GM12873 (cell line): Measurements from ENCODE around the gene RAG1.

ENCODE experiments used
- CTCF ChIP-seq: IDR thresholded peaks from 2 replicates; pipeline ENCODE4 v1.5.1; 2012; ENCODE audit warnings: low read depth, mild to moderate bottlenecking, moderate library complexity, low read length, control low read depth; ENCODE audit not compliant: insufficient read depth; ENCODE audit errors: missing control alignments

RAG1 gene

GRCh38 chr11:36594316-36594989 is 26.6 kb downstream of the RAG1 start, which contains the start of gene IFTAP:
Gene IFTAP, plus strand, starts transcription at chr11:36594502. Its CDS starts 15,602 bp downstream, at chr11:36610104.
- no peak for TF ChIP-seq CTCF

- TF ChIP-seq CTCF: no peak
These were observed 29.1 kb downstream of the RAG1 start for GRCh38 chr11:36596880-36597279.

- no peak for TF ChIP-seq CTCF
These were observed 30.2 kb downstream of the RAG1 start, which contains the start of gene RAG2 for GRCh38 chr11:36598051-36598450. Gene RAG2, minus strand, starts transcription at chr11:36598236. Its CDS starts 4,068 bp downstream, at chr11:36594168.

- TF ChIP-seq CTCF: no peak
These were observed 32.4 kb downstream of the RAG1 start for GRCh38 chr11:36600180-36600579.

GRCh38 chr11:36601155-36601554 is 33.3 kb downstream of the RAG1 start:
- TF ChIP-seq CTCF: no peak

- no peak for TF ChIP-seq CTCF
These were observed 34.3 kb downstream of the RAG1 start for GRCh38 chr11:36602135-36602534.

GRCh38 chr11:36605221-36606216 is 37.7 kb downstream of the RAG1 start:
- no peak for TF ChIP-seq CTCF
